GM18858 (cell line): ENCODE data around the gene CCN6.
"Not testable (repeated sequence)": the region's sequence is repeated elsewhere in the genome, so short reads cannot be mapped to it uniquely, and the experiment has no call there.

ENCODE experiments used
- ATAC-seq: cut with Tn5 transposase; IDR thresholded peaks from one replicate; pipeline ENCODE4 v1.9.1; 2021; ENCODE audit not compliant: unreplicated experiment

CCN6 gene

DNA sequence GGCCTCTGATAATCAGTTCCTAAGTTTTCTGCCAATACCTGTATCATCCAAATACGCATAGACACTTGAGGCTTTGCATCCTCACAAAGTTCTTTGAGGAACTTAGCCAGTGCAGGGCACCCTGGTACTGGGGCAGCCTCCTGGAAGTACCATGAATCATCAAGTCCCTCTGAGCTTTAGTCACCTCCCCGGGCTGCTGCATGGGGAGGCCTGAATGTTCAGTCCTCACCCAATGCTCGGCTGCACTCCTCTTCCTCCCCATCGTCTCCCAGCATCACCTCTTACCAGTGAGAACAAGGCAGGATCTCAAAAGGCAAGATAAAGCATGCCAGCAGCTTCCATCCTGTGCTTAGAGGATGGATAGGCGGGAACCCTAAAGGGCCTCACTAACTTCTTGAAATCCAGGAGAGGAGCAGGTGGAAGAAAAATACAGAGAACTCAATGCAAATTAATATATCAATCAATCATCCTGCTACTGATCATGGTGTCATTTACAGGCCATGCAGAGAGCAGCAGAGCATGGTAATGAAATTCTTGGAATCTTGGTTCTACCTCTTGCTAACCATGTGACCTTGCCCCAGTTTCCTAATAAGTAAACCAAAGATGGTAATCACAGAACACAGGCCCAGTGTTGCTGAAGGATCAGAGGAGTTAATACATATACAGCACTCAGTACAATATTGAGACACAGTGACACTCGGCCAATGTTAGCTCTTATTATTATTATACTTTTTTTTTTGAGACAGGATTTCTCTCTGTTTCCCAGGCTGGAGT, 4.7 kb upstream of the CCN6 start:
- ATAC-seq, result no peak

DNA sequence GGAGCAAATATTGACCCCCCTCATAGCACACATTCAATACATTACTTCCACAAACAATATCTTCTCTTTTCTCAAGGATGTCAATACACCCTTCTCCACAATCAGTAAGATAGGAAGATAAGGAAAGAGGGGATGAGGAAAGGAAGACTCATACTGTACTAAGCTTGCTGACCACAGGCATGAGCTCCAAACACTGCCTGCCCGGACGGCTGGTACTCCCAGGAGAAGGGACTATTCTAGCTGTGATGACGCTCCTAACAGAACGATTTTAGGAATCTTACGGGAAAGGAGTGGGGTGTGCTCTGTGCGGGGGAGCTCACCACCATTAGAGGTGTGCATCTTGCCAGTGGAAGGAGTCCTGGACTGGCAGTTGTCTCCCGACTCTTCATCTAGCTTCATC, 3.9 kb upstream of the CCN6 start:
- ATAC-seq, result no peak

DNA sequence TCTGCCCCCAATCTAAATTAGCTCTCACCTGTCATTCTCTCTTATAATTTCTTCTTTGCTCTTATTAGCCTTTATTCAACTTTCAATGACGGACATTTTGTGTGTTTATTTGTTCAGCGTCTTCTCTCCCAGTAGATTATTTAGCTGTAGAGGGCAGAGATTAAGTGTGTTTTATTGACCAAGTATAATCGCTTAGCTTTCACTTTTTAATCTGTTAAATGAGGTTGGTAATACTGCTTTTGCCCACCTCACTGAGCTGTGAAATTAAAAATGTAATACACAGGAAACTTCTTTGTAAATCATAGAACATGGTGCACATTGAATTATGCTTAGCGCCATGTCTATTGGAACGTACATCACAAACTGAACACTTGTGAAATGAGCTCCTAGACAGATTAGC, 3.5 kb upstream of the CCN6 start:
- ATAC-seq, result no peak

DNA sequence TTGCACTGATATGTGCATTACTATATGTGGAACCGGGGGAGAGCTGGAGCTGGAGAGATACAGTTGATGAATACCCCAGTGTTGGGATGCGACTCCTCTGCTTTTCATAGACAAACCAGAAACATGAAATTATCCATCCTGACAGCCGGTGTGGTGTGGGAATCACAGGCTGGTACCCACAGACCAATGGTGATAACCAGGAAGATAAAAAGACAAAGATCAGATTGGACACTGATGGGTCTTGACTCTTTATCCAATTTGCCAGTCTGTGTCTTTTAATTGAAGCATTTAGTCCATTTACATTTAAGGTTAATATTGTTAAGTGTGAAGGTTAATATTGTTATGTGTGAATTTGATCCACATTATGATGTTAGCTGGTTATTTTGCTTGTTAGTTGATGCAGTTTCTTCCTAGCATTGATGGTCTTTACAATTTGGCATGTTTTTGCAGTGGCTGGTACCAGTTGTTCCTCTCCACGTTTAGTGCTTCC, 2.6 kb upstream of the CCN6 start:
- not testable (repeated sequence) for ATAC-seq

DNA sequence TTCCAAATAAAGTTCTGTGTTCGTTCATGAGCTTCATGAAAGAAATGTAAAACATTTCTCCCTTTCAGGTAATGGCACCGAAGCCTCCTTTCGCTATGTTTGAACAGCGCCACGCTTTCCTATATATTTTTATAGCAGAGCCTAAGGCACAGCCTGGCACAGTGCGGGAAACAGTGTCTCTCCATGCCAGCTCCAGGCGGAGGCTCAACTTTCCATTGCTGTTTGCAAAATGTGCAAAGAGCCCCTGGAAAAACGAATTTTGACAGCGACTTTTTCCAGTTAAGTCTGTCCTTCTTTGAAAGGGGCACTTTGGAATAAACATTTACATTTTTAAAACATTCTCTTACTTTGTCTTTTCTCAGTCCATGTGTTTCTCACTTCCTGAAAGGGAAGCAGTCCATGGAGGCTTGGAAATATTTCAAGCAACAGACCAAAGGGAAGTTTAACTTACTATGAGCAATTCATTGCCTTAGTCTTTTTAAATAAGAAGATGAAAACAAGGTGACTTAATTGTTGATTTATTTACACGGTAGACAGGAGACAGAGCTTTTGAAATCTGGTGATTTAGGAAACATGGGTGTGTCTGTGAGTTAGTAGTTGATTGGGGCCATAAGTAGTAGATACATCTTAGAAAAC, 769 bp downstream of the CCN6 start:
- ATAC-seq, result no peak

DNA sequence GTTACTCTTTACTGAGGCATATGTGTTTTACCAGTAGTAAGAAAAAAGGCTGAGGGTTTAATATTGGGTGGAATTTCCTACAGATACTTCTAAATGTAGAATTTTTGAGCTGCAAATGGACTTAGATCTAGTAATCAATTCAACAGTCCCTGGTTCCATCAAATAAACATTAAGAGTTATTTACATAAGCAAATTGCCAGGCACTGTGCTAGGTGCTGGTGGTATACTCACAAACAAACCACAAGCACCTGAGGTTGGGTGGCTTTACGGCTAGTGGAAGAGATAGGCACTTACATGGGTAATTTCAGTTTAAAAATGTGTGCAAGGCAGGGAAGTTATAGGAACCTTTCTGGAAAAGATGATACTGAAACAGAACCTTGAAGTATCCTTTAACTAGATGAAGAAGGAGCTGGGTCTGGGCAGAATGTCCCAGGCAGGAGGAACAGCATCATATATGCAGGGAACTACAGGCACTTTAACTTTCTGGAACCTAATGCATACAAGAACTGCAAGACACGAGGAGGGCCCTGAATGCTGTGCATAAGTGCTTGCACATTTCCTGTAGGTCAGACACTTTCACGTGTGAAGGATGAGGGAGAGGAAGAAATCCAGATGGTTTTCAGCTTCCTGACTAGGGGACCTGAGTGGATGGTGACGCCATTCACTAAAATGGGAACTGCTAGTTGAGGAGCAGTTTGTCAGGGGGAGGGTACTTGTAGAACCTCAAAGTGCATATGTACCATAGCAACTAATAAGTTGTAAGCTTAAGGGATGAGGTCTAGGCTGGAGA, 4.5 kb downstream of the CCN6 start:
- no peak for ATAC-seq

DNA sequence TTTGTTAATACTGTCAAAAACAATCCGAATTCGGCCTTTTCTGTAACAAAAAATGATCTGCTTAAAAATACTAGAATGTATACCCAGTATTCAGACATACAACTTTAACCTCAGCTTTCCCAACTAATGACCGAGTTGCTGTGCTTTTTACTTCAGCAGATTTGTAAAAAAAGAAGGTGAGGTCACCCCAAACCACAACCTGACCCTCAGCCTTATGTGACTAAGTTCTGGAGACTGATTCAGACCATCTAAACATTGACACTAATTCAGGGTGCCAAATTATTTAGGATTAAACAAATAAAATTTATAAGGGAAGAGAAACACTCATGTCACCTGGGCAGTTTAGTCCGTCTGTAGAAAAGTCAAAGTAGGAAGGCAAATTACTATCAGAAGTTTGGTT, 7.7 kb downstream of the CCN6 start:
- ATAC-seq, result no peak

DNA sequence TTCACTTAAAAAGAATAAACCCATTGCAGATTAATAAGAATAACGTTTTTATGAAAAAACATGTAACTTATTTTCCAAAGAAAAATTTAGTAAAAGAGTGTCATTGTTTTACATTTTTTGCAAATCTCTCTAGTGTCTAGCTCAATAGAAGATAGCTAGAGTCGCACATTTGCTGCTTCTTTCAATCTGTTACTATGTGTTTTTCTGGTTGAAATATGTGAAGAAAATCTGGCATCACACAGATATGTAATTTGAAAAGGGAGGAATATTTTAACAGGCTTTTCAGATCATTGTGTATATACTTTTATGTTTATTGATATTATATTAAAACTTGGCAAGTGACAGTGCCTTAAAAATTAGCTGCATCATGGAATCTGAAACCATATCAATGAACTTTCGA, 9.1 kb downstream of the CCN6 start:
- ATAC-seq, result no peak

DNA sequence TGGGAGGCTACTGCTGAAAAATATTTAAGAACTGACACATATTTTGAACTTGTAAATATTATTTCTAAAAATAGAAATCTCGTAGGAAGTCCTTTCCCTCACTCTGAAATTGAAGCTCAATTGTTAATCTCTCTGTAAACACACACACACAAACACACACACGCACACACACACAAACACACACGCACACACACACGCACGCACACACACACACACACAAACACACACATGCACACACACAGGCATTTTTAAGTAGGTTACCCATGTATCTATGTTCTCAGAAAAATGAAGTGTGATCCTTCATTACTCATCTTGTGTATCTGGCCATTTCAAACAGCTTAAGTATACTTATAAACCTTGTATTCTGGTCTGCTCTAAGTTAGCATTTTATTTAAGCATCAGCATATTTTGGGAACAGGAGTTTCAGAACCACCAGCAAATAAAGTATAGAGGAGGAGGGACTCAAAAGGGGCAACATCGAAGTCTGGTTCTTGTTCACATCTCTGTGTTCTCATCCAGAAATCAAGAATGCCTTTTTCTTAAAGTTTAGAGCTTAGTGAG, 11.6 kb downstream of the CCN6 start:
- no peak for ATAC-seq

DNA sequence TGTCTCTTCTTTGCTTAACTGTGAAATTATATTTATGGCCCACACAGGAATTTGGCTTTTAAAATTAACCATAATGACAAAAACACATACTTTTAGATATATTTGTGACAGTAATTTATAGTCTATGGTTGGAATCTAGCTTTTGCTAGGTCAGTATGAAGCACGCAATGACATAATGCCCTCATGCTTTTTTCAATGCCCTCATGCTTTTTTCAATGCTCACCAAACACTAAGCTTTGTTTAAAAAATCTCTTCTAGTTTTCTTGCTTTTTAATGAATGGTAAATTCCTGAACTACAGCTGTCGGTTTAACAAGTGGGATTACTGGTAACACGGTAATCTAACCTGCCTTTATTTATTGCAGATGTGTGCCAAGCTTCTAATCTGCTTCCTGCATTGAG, 12.7 kb downstream of the CCN6 start:
- ATAC-seq, result no peak

DNA sequence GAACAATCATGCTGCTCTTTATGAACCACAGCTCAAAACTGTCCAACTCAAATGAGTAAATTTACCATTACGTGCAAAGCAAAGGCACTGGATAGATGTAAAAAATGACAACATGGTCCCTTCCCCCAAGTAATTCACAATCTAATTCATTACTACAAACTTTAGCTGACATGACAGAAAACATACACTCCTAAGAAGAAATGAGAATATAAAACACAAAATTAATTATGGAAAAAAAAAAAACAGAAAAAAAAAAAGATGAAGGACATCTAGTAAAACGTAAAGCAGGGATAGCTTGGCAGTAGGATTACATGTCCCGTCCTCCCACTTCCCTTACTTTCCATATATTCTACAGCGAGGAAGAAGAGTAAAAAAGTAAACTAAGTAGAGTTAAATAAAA, 27.7 kb downstream of the CCN6 start:
- no peak for ATAC-seq

DNA sequence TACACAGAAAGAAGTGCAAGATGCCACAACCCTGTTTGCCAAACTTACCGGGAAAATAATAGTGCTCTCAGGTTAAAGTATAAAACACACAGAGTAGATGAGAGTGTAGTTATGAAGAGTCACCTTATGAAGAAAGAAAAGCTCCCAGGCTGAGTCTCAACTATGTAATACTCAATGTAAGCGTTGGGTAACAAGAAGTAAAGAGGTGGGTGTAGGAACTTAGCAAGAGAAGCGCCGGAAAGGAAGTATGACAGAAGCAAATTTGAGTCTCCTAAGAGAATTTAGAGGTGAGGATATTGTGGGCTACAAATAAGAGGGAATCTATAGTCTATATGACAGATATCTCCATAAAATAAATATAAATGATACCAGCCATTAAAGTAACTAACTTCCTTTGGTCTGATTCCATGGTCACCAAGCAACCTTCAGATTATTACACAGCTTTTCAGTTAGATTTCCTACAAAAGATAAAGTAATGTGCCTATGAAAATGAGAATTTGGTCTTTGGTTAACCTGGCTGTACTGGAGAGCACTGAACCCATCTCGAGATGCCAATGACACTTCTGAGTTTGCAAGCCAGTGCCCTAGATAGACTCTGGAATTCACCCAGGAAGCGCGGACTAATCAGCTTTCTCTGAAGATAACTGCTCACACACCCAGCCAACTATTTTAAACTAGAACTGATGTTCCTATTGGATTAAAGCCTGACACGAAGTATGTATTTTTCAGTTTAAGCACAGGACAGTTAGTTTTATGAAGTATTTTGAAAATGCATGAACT, 31.6 kb downstream of the CCN6 start:
- no peak for ATAC-seq

DNA sequence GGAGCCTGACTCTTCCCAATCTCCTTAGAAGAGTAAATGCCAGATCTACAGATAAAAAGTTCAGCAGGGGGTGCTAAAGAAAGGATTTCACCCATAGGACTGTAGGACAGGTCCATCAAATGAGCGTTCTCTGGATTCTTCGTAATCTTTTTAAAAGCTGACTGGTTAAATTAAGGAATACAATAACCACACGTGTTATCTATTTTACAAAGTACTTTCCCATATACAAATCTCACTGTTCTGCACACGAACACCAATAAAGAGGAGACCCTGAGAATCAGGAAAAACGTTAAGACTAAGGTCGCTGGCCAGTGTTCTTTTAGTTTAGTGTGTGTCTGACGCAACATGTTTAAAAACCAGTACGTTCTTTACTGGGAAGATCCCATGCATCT, 32.8 kb downstream of the CCN6 start:
- peak; percentile 10 for ATAC-seq

DNA sequence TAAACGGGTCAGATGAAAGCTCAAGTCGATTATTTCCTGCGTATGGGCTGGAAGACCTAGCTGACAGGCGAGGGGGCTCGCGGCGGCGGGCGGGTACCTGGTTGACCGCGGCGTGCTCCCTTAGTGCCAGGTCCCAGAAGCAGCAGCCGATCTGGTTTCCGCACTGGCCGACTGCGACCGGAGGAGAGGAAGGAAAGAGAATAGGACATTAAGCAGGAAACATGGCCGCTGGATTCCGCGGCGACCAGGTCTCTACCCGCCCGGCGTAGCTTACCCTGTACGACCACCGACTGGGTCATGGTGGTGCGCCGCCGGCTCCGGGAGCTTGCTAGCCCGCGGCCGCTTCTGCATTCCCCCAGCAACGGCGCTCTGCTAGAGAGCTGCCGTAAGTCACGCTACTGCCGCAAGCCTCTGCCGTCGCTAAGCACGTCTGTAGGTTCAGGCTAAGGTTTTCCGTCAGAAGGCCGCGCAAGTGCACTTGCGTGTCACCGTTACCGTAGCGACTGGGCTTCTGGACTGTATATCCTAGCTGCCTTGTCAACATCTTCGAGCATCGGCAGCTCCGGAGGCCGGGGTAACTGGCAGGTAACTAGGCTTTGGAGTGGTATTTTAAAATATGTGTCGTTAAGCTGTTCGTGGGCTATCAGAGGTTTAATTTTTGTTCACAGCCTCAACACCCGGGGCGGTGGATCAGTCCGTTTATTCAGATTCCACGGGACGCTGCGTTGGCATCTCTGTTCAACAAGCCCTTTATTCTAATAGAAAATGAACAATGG, 33.4 kb downstream of the CCN6 start, which contains the start of the genes FAM229B and TUBE1:
Gene FAM229B, plus strand, starts transcription at position 456 of the 776 bp plus-strand sequence. CDS start 11,693 bp downstream, outside the sequence.
Gene TUBE1, minus strand, starts transcription at position 347 of the 776 bp plus-strand sequence. Its CDS starts 48 bp downstream, at position 299.
- peak; percentile 97 for ATAC-seq

DNA sequence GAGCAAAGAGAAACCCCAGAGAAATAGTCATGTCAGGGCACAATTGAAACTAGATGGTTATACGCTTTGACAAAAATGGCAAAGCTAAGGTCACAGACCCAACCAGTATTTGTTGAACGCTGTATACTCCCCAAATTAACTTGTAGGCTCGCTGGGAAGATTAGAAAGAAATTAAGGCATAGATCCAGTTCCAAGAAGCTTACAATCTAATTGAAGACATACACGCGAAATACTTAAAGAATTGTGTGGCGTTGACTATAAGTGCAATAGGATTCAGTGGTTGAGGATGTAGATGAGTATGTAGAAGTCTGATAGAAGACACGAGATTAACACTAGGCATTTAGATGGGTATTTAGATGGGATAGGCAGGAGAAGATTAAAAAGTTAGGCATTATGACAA, 34.0 kb downstream of the CCN6 start:
- no peak for ATAC-seq

DNA sequence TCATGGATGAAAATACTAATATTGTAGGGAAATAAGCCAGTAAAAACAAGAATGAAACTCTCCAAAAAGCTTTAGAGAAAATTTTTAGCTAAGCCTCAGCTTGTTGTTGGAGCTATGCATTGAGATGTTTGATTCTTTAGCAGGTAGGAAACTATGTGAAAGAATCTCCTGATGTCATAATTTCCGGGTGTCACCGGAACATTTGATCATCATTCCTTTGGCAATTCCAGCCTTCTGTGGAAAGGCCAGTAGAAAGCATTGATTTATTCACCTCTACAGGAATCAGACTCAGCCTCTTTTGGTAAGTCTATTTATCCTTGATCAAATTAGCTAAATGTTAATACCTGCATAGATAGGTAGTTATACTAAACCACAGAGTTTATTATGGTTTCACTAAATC, 43.0 kb downstream of the CCN6 start:
- ATAC-seq, result no peak

DNA sequence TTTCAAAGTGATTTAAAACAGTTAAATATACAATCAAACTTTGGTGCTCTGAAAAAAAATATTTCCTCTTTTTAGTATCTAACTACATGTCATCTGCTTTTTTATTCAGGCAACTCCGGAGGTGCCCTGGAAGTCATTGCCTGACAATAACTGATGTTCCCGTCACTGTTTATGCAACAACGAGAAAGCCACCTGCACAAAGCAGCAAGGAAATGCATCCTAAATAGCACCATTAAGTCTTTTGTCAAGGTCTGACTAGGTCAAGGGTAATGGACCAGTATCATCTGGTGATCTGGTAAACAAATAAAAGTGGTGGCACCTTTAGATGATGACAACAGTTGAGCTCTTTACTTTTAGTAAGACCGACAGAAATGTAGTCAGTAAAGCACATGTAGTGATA, 46.7 kb downstream of the CCN6 start:
- no peak for ATAC-seq

DNA sequence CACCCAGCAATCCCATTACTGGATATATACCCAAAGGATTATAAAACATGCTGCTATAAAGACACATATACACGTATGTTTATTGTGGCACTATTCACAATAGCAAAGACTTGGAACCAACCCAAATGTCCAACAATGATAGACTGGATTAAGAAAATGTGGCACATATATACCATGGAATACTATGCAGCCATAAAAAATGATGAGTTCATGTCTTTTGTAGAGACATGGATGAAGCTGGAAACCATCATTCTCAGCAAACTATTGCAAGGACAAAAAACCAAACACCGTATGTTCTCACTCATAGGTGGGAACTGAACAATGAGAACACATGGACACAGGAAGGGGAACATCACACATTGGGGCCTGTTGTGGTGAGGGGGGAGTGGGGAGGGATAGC, 52.1 kb downstream of the CCN6 start:
- ATAC-seq, result not testable (repeated sequence)

DNA sequence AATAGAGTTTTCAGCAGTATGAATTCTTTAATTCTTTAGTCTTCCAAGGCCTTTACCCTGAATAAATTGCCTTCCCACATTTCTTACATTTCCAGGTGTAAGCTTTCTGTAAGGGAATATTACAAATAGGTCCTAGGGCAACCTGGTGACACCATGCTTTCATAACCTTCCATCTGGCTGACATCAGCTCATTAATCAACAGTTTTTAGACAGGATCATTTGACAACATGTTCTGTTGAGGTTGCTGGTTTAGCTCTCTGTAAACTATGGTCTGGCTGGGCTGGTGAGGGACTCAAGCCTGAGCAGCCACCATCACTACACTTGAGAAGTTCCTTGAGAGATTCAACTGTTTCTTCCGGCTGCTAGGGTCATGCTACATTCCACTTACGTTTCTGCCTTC, 52.7 kb downstream of the CCN6 start:
- no peak for ATAC-seq

DNA sequence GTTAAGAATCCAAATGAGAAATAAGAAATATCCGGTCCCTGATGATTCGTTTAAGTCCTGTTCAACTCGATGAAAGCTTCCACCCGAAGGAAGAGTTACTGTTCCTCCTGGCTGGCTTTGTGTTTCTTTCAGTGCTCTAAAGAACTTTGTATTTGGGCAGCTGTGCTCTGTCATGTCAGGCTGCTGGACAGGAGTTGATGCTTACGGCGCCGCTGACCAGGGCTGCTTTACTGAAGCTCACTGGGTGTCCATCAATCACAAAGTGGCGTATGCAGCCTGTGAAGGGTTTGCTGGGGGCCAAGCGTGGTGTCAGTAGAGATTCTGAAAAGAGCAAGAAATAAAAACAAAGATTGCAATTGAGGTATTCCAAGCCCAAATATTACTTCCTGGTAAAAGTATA, 55.4 kb downstream of the CCN6 start:
- ATAC-seq, result no peak
